GM10847 (cell line): ENCODE data around the gene DPF3.

Experiments used
- POLR2A ChIP-seq: IDR thresholded peaks from 2 replicates; pipeline ENCODE4 v1.6.1; 2011; ENCODE audit not compliant: insufficient read length; ENCODE audit errors: extremely low read depth

The DPF3 gene

DNA sequence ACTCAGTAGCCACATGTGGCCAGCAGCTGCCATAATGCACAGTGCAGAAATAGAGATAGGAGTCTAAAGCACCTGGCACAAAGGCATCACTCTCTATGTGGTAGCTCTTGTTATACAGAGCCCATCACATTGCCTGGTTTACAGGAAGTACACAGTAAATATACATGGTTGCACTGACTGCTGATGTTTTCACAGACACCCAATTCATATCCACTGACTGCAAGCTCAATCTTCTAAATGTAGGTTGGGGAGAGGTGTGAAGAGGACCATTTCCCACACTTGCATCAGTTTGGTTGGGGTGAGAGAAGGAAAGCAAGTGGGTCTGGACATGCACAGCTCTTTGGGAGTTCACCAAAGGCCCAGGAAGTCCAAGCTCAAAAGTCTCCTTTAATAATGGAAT is 172.8 kb downstream of the DPF3 start:
- TF ChIP-seq POLR2A: no peak

- TF ChIP-seq POLR2A: no peak
Observed at GRCh38 chr14:72717220-72717619, 176.7 kb downstream of the DPF3 start.

DNA sequence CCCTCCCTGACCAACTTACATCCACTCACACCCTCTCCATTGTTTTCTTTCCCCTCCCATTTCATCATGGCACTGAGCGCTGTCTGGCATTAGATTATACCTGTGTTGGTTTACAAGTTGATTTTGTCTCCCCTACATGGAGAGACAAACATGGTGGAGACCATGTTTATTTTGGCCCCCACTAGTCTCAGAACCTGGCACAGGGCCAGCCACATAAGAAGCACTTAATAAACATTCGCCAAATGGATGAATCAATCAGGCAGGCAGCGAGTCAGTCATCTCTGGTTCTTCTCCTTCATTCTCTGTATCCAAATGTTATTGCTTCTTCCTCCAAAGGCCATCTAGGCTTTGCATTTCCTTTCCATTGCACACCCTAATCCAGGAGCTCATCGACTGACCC is 177.4 kb downstream of the DPF3 start:
- no peak for TF ChIP-seq POLR2A

GRCh38 chr14:72715850-72716228 is 178.1 kb downstream of the DPF3 start:
- no peak for TF ChIP-seq POLR2A

DNA sequence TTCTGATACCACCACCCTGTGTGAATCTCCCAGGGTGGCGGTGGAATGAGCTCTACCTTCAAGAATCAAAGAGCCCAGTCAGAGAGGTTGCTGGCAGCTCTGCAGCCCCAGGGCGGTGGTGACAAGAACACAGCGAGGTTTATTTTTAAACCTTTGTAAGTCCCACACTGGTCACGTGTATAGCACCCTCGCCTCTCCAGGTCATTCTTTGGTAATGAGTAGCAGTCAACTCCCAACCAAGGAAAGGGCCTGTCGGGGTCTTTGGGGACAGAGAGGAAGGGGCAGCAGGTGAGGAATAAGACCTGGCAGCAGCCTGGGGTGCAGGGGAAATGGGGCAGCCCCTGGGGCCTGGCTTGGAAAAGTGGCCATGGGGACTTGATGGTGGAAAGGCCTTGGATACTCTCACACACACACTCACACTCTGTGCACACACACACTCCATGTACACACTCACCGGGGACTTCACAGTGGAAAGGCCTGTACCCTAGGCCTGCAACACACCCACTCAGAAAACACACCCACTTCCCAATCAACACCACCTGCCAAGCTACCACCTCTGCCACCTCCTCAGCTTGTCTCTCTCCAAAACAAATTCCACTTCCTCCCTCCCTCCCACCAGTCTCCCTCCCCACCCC is 178.6 kb downstream of the DPF3 start:
- TF ChIP-seq POLR2A: no peak

DNA sequence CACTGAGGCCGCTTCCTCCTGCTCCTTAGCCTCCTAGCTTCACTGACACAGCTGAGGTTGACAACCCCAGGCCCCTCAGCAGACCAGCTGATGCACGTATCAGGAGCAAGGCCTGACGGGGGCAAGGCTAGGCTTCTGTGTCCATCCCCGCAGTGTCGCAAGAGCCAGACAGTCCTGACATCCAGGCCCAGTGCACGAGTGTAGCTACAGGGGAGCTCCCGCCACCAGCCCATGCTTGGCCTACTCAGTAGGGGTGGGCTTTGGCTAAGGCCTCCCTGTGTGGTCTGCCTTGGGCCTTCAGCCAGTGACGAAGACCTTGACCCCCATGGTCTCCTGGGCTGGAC is 179.1 kb downstream of the DPF3 start:
- no peak for TF ChIP-seq POLR2A

GRCh38 chr14:72714094-72714493 is 179.8 kb downstream of the DPF3 start:
- no peak for TF ChIP-seq POLR2A

DNA sequence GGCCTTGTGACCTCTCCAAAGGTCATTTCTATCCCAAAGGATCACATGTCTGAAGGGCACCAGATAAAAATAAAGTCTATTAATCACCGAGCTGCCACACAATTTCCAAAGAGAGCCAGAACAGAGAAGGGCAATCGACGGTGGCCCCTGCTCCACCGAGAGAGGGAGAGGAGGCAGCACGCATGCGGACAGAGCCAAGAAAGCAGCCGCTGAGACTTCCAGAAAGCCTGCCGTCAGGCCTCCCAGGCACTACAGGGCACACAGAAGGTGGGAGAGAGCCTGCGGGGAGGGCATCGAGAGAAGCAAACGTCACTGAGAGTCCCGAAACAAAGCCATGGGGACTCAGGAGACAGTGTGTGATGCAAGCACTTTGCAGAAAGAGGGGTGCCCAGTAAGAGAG is 182.0 kb downstream of the DPF3 start:
- TF ChIP-seq POLR2A: no peak

DNA sequence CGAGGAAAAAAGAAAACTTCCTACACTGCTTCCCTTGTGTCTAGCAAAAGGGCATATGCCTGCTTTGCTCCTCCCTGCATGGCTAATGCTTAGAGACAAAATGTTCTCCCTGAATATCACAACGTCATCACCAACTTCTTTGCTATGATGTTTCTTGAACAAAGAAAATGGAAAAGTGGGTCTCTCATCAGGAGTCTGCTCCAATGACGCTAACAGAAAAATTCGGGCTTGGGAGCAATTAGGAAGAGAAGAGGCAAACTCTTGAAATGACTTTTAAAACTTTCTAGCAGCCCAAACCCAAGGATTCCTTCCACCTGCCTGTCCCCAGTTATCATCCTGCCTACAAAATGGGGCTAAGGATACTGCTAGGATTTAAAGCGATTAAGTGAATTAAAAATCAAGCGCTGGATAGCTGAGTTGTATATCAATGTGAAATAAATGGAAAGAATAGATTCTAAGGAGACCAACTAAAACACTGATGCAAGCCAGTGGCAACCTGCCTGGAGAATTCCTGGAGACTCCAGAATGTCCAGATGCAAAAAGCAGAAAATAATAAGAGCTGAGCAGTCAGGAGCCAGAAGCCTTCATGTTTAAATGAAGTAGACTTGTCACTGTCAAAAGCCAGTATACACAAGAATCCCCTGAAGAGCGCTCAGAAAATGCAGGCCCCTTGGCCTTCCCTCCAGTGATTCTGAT is 183.8 kb downstream of the DPF3 start:
- no peak for TF ChIP-seq POLR2A

DNA sequence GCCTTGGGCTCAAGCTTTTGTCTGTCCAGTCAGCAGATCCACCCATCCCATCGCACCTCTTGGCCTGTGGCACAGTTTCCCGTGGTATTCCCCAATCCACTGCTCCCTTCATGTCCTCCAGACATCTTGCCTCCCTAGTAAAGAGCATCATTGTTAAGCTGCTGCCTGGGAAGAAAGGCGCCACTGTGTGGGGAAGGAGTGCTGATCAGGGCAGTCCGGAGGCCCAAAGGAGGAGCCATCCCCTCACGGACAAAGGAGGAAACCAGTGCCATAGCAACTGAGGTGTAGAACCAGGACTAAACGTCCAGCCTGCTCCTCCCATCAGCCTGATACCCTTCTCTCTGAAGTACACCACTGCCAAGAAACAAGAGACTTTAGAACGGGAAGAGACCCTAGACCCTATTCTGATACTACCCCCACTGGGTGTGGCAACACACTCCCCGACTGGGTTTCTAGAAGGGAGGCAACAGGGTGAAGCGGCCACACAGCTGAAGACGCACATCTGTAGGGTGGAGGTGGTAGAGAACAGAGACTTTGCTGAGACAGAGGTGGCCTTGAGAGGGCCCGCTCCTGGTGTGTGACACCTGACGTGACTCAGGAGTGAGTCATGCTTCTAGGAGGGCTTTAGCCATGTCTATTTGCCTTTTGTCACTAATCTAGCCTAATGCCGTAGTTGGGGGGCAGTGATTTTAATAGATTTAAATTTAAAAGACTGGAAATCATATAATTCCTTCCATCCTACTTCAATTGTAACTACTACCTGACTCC is 185.0 kb downstream of the DPF3 start:
- TF ChIP-seq POLR2A: no peak

GRCh38 chr14:72708222-72708621 is 185.7 kb downstream of the DPF3 start:
- no peak for TF ChIP-seq POLR2A

DNA sequence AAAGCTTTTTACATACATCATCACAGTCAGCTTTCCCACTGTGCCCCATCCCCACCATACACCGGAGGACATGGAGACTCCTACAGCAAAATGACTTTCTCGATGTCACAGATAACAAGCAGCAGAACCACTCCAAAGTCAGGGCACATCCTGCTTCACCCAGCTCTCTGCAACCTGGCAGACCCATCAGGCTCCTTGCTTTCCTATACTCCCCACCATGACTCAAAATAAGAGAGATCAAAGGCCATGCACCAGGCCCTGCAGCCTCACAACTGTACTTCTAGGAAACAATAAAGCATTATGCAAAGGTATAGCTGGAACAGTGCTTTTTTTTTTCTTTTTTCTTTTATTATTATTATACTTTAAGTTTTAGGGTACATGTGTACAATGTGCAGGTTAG is 187.4 kb downstream of the DPF3 start:
- no peak for TF ChIP-seq POLR2A

GRCh38 chr14:72704502-72704901 is 189.4 kb downstream of the DPF3 start:
- no peak for TF ChIP-seq POLR2A

DNA sequence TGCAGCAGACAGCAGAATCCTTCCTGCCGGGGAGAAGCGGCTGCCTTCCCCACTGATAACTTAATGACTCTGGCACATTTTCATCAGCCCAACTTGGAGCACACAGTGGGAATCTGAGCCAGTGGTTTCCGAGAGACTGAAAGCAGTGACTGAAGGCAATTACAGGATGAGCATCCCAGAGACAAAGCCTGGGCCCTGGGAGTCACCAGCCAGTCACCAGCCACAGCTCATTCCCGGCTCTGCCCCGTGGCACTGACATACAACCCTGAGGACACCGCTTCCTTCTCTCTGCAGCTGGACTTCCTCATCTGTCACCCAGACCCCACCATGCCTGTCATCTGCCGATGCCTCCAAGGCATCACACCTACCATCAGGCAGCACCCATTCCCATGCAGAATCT is 192.3 kb downstream of the DPF3 start:
- TF ChIP-seq POLR2A: no peak

- TF ChIP-seq POLR2A: no peak
Observed at GRCh38 chr14:72701237-72701565, 192.7 kb downstream of the DPF3 start.
